Measurements from ENCODE around the gene RASGEF1C. TPM values are rescaled to one million over a fixed set of nuclear protein-coding genes. Genes with fewer than 3 reads are reported as not detected.

The RASGEF1C gene
- total and polyA plus RNA-seq, 9 donors, result 2.3 to 5.3 (median 3.5) TPM

GRCh38 chr5:180136630-180137381 lies 72.2 kb downstream of the RASGEF1C start:
- no peaks in the 10 kb centered on the region for H3K27me3 ChIP-seq (ENCODE audit: control insufficient read depth, insufficient read depth, low read length)
- no peak for DNase-seq

GRCh38 chr5:180135967-180136629 lies 72.9 kb downstream of the RASGEF1C start:
- no peak for DNase-seq
- 89% methylated on average over 39 of the region's 43 CpGs for WGBS (ENCODE audit: insufficient coverage)
- no peaks in the 10 kb centered on the region for H3K27me3 ChIP-seq (ENCODE audit: control insufficient read depth, insufficient read depth, low read length)

More at GRCh38 chr5:180136630-180137381, 72.2 kb downstream of the RASGEF1C start:
- H3K4me3 ChIP-seq (ENCODE audit: low read length), result no peak overlapping the region
- peaks cover 5% of the 10 kb centered on the region for H3K4me1 ChIP-seq (ENCODE audit: control insufficient read depth, insufficient read depth, low read length)
- no peaks in the 10 kb centered on the region for H3K36me3 ChIP-seq (ENCODE audit: control insufficient read depth, insufficient read depth, low read length)
- H3K27ac ChIP-seq (ENCODE audit: low read length), result no peak overlapping the region
- 86% methylated on average over 36 of the region's 38 CpGs for WGBS (ENCODE audit: insufficient coverage)
- H3K9me3 ChIP-seq (replicated peaks; ENCODE audit: control insufficient read depth, low read depth, low read length), result no peaks in the 10 kb centered on the region

GRCh38 chr5:180135128-180135955 lies 73.7 kb downstream of the RASGEF1C start:
- Histone ChIP-seq H3K4me3 (ENCODE audit: low read length) (no peak overlapping the region), H3K27ac (ENCODE audit: low read length) (no peak overlapping the region), H3K4me1 (ENCODE audit: control insufficient read depth, insufficient read depth, low read length) (peaks cover 5% of the 10 kb centered on the region), H3K36me3 (ENCODE audit: control insufficient read depth, insufficient read depth, low read length) (no peaks in the 10 kb centered on the region), H3K27me3 (ENCODE audit: control insufficient read depth, insufficient read depth, low read length) (no peaks in the 10 kb centered on the region), H3K9me3 (replicated peaks; ENCODE audit: control insufficient read depth, low read depth, low read length) (no peaks in the 10 kb centered on the region)
- DNase-seq, result no peak
- WGBS (ENCODE audit: insufficient coverage), result 65% methylated on average over 6 of the region's 13 CpGs

More at GRCh38 chr5:180135967-180136629, 72.9 kb downstream of the RASGEF1C start:
- no peak overlapping the region for H3K4me3 ChIP-seq (ENCODE audit: low read length)
- peaks cover 5% of the 10 kb centered on the region for H3K4me1 ChIP-seq (ENCODE audit: control insufficient read depth, insufficient read depth, low read length)
- H3K27ac ChIP-seq (ENCODE audit: low read length), result no peak overlapping the region
- no peaks in the 10 kb centered on the region for H3K9me3 ChIP-seq (replicated peaks; ENCODE audit: control insufficient read depth, low read depth, low read length)
- H3K36me3 ChIP-seq (ENCODE audit: control insufficient read depth, insufficient read depth, low read length), result no peaks in the 10 kb centered on the region

- no peak overlapping the region for H3K27ac ChIP-seq (ENCODE audit: low read length)
- no peaks in the 10 kb centered on the region for H3K36me3 ChIP-seq (ENCODE audit: control insufficient read depth, insufficient read depth, low read length)
- H3K27me3 ChIP-seq (ENCODE audit: control insufficient read depth, insufficient read depth, low read length), result no peaks in the 10 kb centered on the region
- H3K9me3 ChIP-seq (replicated peaks; ENCODE audit: control insufficient read depth, low read depth, low read length), result no peaks in the 10 kb centered on the region
- 83% methylated on average over 4 of the region's 9 CpGs for WGBS (ENCODE audit: insufficient coverage)
- H3K4me3 ChIP-seq (ENCODE audit: low read length), result no peak overlapping the region
- H3K4me1 ChIP-seq (ENCODE audit: control insufficient read depth, insufficient read depth, low read length), result peaks cover 15% of the 10 kb centered on the region
- no peak for DNase-seq
Observed at GRCh38 chr5:180133971-180134508, 75.0 kb downstream of the RASGEF1C start.

GRCh38 chr5:180133551-180133950 lies 75.5 kb downstream of the RASGEF1C start:
- Histone ChIP-seq H3K9me3 (replicated peaks; ENCODE audit: control insufficient read depth, low read depth, low read length) (no peaks in the 10 kb centered on the region), H3K27me3 (ENCODE audit: control insufficient read depth, insufficient read depth, low read length) (no peaks in the 10 kb centered on the region), H3K36me3 (ENCODE audit: control insufficient read depth, insufficient read depth, low read length) (no peaks in the 10 kb centered on the region), H3K27ac (ENCODE audit: low read length) (no peak overlapping the region), H3K4me3 (ENCODE audit: low read length) (no peak overlapping the region), H3K4me1 (ENCODE audit: control insufficient read depth, insufficient read depth, low read length) (peaks cover 19% of the 10 kb centered on the region)
- WGBS (ENCODE audit: insufficient coverage), result 92% methylated on average over 2 of the region's 4 CpGs
- no peak for DNase-seq

GRCh38 chr5:180133060-180133459 lies 76.0 kb downstream of the RASGEF1C start:
- H3K9me3 ChIP-seq (replicated peaks; ENCODE audit: control insufficient read depth, low read depth, low read length), result no peaks in the 10 kb centered on the region
- H3K4me3 ChIP-seq (ENCODE audit: low read length), result no peak overlapping the region
- no peaks in the 10 kb centered on the region for H3K36me3 ChIP-seq (ENCODE audit: control insufficient read depth, insufficient read depth, low read length)
- no peaks in the 10 kb centered on the region for H3K27me3 ChIP-seq (ENCODE audit: control insufficient read depth, insufficient read depth, low read length)
- H3K27ac ChIP-seq (ENCODE audit: low read length), result no peak overlapping the region
- no peak for DNase-seq
- 72% methylated on average over 9 of the region's 9 CpGs for WGBS (ENCODE audit: insufficient coverage)
- peaks cover 24% of the 10 kb centered on the region for H3K4me1 ChIP-seq (ENCODE audit: control insufficient read depth, insufficient read depth, low read length)

GRCh38 chr5:180130876-180131740 lies 77.9 kb downstream of the RASGEF1C start:
- H3K4me3 ChIP-seq (ENCODE audit: low read length), result no peak overlapping the region
- 66% methylated on average over 23 of the region's 26 CpGs for WGBS (ENCODE audit: insufficient coverage)
- H3K27me3 ChIP-seq (ENCODE audit: control insufficient read depth, insufficient read depth, low read length), result peaks cover 7% of the 10 kb centered on the region
- peaks cover 38% of the 10 kb centered on the region for H3K4me1 ChIP-seq (ENCODE audit: control insufficient read depth, insufficient read depth, low read length)
- H3K27ac ChIP-seq (ENCODE audit: low read length), result no peak overlapping the region
- no peaks in the 10 kb centered on the region for H3K9me3 ChIP-seq (replicated peaks; ENCODE audit: control insufficient read depth, low read depth, low read length)
- no peak for DNase-seq
- no peaks in the 10 kb centered on the region for H3K36me3 ChIP-seq (ENCODE audit: control insufficient read depth, insufficient read depth, low read length)

- Histone ChIP-seq H3K4me3 (ENCODE audit: low read length) (no peak overlapping the region), H3K27ac (ENCODE audit: low read length) (no peak overlapping the region), H3K4me1 (ENCODE audit: control insufficient read depth, insufficient read depth, low read length) (peaks cover 38% of the 10 kb centered on the region), H3K27me3 (ENCODE audit: control insufficient read depth, insufficient read depth, low read length) (peaks cover 7% of the 10 kb centered on the region), H3K9me3 (replicated peaks; ENCODE audit: control insufficient read depth, low read depth, low read length) (no peaks in the 10 kb centered on the region), H3K36me3 (ENCODE audit: control insufficient read depth, insufficient read depth, low read length) (no peaks in the 10 kb centered on the region)
- WGBS (ENCODE audit: insufficient coverage), result 72% methylated on average over 16 of the region's 16 CpGs
- DNase-seq, result no peak
Observed at GRCh38 chr5:180130291-180130869, 78.6 kb downstream of the RASGEF1C start.
